ENCODE data around the gene CCDC7. TPM values are rescaled to one million over a fixed set of nuclear protein-coding genes. Genes with fewer than 3 reads are reported as not detected.
"Not testable (repeated sequence)": the region's sequence is repeated elsewhere in the genome, so short reads cannot be mapped to it uniquely, and the experiment has no call there.

The CCDC7 gene
- total RNA-seq, 1 donor from 2014 or later: 12.6 TPM

- DNase-seq (ENCODE audit: extremely low spot score, unreplicated experiment): no peak
- no peaks in the 10 kb centered on the region for H3K4me1 Mint-ChIP-seq (ENCODE audit: unreplicated experiment)
- H3K27ac Mint-ChIP-seq (ENCODE audit: unreplicated experiment): no peak overlapping the region
- peaks cover 19% of the 10 kb centered on the region for H3K9me3 Mint-ChIP-seq (ENCODE audit: unreplicated experiment)
- no peak overlapping the region for H3K4me3 Mint-ChIP-seq (ENCODE audit: unreplicated experiment)
- H3K27me3 Mint-ChIP-seq (ENCODE audit: unreplicated experiment): no peaks in the 10 kb centered on the region
- no peak for TF ChIP-seq CTCF (IDR thresholded peaks at IDR 0.05)
- peaks cover 12% of the 10 kb centered on the region for H3K36me3 Mint-ChIP-seq (ENCODE audit: unreplicated experiment)
Observed at GRCh38 chr10:32629910-32630309, 184.0 kb downstream of the CCDC7 start.

GRCh38 chr10:32646535-32646934, 200.6 kb downstream of the CCDC7 start:
- peaks cover 31% of the 10 kb centered on the region for H3K9me3 Mint-ChIP-seq (ENCODE audit: unreplicated experiment)
- H3K27me3 Mint-ChIP-seq (ENCODE audit: unreplicated experiment): peaks cover 3% of the 10 kb centered on the region
- TF ChIP-seq CTCF (IDR thresholded peaks at IDR 0.05): no peak
- no peaks in the 10 kb centered on the region for H3K4me1 Mint-ChIP-seq (ENCODE audit: unreplicated experiment)
- H3K27ac Mint-ChIP-seq (ENCODE audit: unreplicated experiment): no peak overlapping the region
- no peak for DNase-seq (ENCODE audit: extremely low spot score, unreplicated experiment)
- no peak overlapping the region for H3K4me3 Mint-ChIP-seq (ENCODE audit: unreplicated experiment)
- H3K36me3 Mint-ChIP-seq (ENCODE audit: unreplicated experiment): peaks cover 7% of the 10 kb centered on the region

GRCh38 chr10:32650246-32650655, 204.3 kb downstream of the CCDC7 start:
- Mint-ChIP-seq H3K4me1 (ENCODE audit: unreplicated experiment) (no peaks in the 10 kb centered on the region), H3K9me3 (ENCODE audit: unreplicated experiment) (peaks cover 39% of the 10 kb centered on the region), H3K27me3 (ENCODE audit: unreplicated experiment) (peaks cover 3% of the 10 kb centered on the region), H3K36me3 (ENCODE audit: unreplicated experiment) (peaks cover 8% of the 10 kb centered on the region), H3K4me3 (ENCODE audit: unreplicated experiment) (no peak overlapping the region), H3K27ac (ENCODE audit: unreplicated experiment) (no peak overlapping the region)
- DNase-seq (ENCODE audit: extremely low spot score, unreplicated experiment): no peak
- TF ChIP-seq CTCF (IDR thresholded peaks at IDR 0.05): no peak

- not testable (repeated sequence) for DNase-seq (ENCODE audit: extremely low spot score, unreplicated experiment); H3K27ac Mint-ChIP-seq (ENCODE audit: unreplicated experiment); H3K27me3 Mint-ChIP-seq (ENCODE audit: unreplicated experiment); H3K4me3 Mint-ChIP-seq (ENCODE audit: unreplicated experiment); H3K4me1 Mint-ChIP-seq (ENCODE audit: unreplicated experiment)
- peaks cover 32% of the 10 kb centered on the region for H3K9me3 Mint-ChIP-seq (ENCODE audit: unreplicated experiment)
- peaks cover 23% of the 10 kb centered on the region for H3K36me3 Mint-ChIP-seq (ENCODE audit: unreplicated experiment)
Observed at GRCh38 chr10:32657430-32657829, 211.5 kb downstream of the CCDC7 start.

GRCh38 chr10:32661346-32661745, 215.4 kb downstream of the CCDC7 start:
- Mint-ChIP-seq H3K27ac (ENCODE audit: unreplicated experiment) (no peak overlapping the region), H3K9me3 (ENCODE audit: unreplicated experiment) (peaks cover 14% of the 10 kb centered on the region), H3K27me3 (ENCODE audit: unreplicated experiment) (no peaks in the 10 kb centered on the region), H3K4me3 (ENCODE audit: unreplicated experiment) (no peak overlapping the region), H3K4me1 (ENCODE audit: unreplicated experiment) (no peaks in the 10 kb centered on the region), H3K36me3 (ENCODE audit: unreplicated experiment) (peaks cover 9% of the 10 kb centered on the region)
- DNase-seq (ENCODE audit: extremely low spot score, unreplicated experiment): no peak
- TF ChIP-seq CTCF (IDR thresholded peaks at IDR 0.05): no peak
